BLaER1 treated with 17β-estradiol and CSF1 and Interleukin-3, amounts not matched to agents 10 nM and 100 nM (cell line): ENCODE data around the gene DENND10.
A peak's percentile ranks its signal among the peaks of the same experiment; 100 is the strongest.

ENCODE experiments used
- H3K27ac ChIP-seq, 11 experiments: shearing (Covaris generic); formaldehyde crosslinking; 2 replicates each; pipeline ENCODE4 v1.8.1; 2022
- H3K27me3 ChIP-seq, 11 experiments: shearing (Covaris generic); formaldehyde crosslinking; 2 replicates each; pipeline ENCODE4 v1.8.1; 2022
- H3K36me3 ChIP-seq, 11 experiments: shearing (Covaris generic); formaldehyde crosslinking; 2 replicates each; pipeline ENCODE4 v1.8.1; 2022
- H3K4me1 ChIP-seq, 10 experiments: shearing (Covaris generic); formaldehyde crosslinking; 2 replicates each; pipeline ENCODE4 v1.8.1; 2022
- H3K4me2 ChIP-seq, 11 experiments: shearing (Covaris generic); formaldehyde crosslinking; 2 replicates each; pipeline ENCODE4 v1.8.1; 2022
- H3K4me3 ChIP-seq, 10 experiments: shearing (Covaris generic); formaldehyde crosslinking; 2 replicates each; pipeline ENCODE4 v1.8.1; 2022
- H3K9ac ChIP-seq, 11 experiments: shearing (Covaris generic); formaldehyde crosslinking; 2 replicates each; pipeline ENCODE4 v1.8.1; 2022
- H3K9me3 ChIP-seq, 11 experiments: shearing (Covaris generic); formaldehyde crosslinking; replicated peaks in 1 of 11; 2 replicates each; pipeline ENCODE4 v1.8.1; 2022
- H4K20me1 ChIP-seq, 11 experiments: shearing (Covaris generic); formaldehyde crosslinking; 2 replicates each; pipeline ENCODE4 v1.8.1; 2022
- Cebpa-rat ChIP-seq, 11 experiments: shearing (Covaris generic); IDR thresholded peaks; 2 replicates each; pipeline ENCODE4 v1.8.1; 2022

The DENND10 gene, protein sequence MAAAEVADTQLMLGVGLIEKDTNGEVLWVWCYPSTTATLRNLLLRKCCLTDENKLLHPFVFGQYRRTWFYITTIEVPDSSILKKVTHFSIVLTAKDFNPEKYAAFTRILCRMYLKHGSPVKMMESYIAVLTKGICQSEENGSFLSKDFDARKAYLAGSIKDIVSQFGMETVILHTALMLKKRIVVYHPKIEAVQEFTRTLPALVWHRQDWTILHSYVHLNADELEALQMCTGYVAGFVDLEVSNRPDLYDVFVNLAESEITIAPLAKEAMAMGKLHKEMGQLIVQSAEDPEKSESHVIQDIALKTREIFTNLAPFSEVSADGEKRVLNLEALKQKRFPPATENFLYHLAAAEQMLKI

DNA sequence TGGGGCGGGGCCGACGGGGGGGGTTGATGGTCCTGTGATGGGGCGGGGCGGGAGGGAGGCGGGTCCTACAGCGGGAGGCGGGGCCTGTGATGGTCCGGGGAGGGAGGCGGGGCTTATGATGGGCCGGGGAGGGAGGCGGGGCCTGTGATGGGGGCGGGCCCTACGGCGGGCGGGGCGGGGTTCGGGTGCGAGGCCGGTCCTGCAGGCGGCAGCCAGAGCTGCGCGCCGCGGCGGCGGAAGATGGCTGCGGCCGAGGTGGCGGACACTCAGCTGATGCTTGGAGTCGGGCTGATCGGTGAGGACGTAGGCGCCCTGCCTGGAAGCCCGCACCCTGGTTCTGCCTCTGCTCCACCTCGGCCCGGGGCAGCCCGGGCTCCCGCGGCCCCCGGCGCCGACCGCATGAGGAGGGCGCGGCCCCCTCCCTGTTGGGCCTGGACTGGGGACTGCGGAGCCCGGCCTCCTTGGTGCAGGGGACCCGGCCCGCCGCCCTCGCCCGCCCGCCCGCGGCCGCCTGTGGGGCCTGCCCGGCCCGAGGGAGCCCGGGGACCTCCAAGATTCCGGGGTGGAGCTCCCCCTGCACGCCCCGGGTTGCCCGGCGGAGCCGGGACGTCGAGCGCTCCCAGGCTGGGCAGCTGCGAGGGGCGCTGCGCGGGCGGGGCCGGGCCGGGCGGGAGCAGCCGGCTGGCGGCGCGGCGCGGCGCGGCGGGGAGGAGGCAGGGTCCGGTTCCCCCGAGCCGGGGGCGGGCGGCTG, at the start of gene DENND10:
Gene DENND10 (plus strand): TSS at position 211 of the 751 bp plus-strand sequence. CDS start 30 bp downstream, at position 241.
- Histone ChIP-seq H3K9ac (peak within 1 kb of the TSS; percentile 81 to 93 (median 88)), H3K9me3 (no peaks in the 10 kb centered on the region), H3K4me3 (peak within 1 kb of the TSS; percentile 73 to 90 (median 82)), H3K36me3 (peaks cover 10 to 27% (median 18%) of the 10 kb centered on the region in 11 experiments), H3K27me3 (no peaks in the 10 kb centered on the region), H3K27ac (peak within 1 kb of the TSS; percentile 35 to 89 (median 85); a peak in 21 of 22 replicates), H3K4me2 (peak within 1 kb of the TSS; percentile 84 to 99 (median 96)), H4K20me1 (peaks cover 0 to 24% (median 5%) of the 10 kb centered on the region in 11 experiments; a peak in 7 of 22 replicates), H3K4me1 (peaks cover 19 to 52% (median 31%) of the 10 kb centered on the region in 10 experiments)
- no peak for TF ChIP-seq Cebpa-rat (IDR thresholded peaks at IDR 0.05)

GRCh38 chr10:119055472-119055871, 48.4 kb upstream of the DENND10 start:
- Histone ChIP-seq H3K36me3 (peaks cover 100% of the 10 kb centered on the region in 11 experiments), H3K4me1 (no peaks in the 10 kb centered on the region), H4K20me1 (peaks cover 89 to 100% (median 100%) of the 10 kb centered on the region in 11 experiments), H3K4me2 (no peak overlapping the region), H3K9me3 (peaks cover 0 to 22% (median 0%) of the 10 kb centered on the region in 11 experiments; a peak in 6 of 22 replicates), H3K9ac (no peak overlapping the region), H3K4me3 (no peak overlapping the region), H3K27ac (no peak overlapping the region), H3K27me3 (no peaks in the 10 kb centered on the region)
- no peak for TF ChIP-seq Cebpa-rat (IDR thresholded peaks at IDR 0.05)

DNA sequence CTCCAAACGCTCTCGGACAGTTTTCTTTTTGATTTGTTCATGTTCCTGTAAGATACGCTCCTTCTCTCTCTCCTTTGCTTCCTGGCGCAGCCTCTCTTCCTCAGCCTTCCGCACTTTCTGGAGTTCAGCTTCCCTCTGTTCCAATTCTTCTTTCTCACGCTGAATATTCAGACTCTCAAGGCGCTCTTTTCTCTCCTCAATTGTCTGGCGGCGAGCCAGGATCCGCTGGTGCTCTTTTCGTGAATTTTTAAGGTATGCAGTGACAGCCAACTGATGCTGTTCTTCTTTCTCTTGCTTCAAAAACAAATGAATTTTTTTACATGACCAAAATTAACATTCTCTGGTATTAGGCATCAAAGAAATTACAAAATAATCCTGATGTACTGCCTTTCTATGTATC, 45.9 kb upstream of the DENND10 start:
- Histone ChIP-seq H3K4me3 (no peak overlapping the region), H3K4me1 (peaks cover 0 to 7% (median 0%) of the 10 kb centered on the region in 10 experiments; a peak in 1 of 20 replicates), H4K20me1 (peaks cover 89 to 100% (median 100%) of the 10 kb centered on the region in 11 experiments), H3K27me3 (no peaks in the 10 kb centered on the region), H3K36me3 (peaks cover 99 to 100% (median 100%) of the 10 kb centered on the region in 11 experiments), H3K9ac (no peak overlapping the region), H3K9me3 (peaks cover 0 to 22% (median 0%) of the 10 kb centered on the region in 11 experiments; a peak in 6 of 22 replicates), H3K27ac (no peak overlapping the region), H3K4me2 (no peak overlapping the region)
- no peak for TF ChIP-seq Cebpa-rat (IDR thresholded peaks at IDR 0.05)

DNA sequence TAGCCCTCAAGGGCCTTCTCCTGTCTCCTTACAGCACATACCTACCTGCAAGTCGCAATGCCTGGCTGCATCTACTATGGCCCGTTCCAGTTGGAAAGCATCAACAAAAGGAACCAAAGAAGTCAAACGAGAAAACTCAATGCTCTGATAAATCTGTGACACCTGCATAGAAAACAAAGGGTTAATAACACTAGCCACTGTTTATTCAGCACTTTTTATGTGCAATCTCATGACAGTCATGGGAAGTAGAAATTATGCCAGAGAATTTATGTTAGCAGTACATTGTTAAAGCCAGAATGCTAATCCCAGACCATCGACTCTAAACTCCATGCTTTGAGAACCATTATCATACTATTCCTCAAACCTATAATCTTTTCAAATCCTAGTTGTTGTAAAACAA, 44.4 kb upstream of the DENND10 start:
- Histone ChIP-seq H3K4me3 (no peak overlapping the region), H3K4me2 (no peak overlapping the region), H4K20me1 (peaks cover 91 to 100% (median 100%) of the 10 kb centered on the region in 11 experiments), H3K36me3 (peaks cover 99 to 100% (median 100%) of the 10 kb centered on the region in 11 experiments), H3K9me3 (peaks cover 0 to 6% (median 0%) of the 10 kb centered on the region in 11 experiments; a peak in 2 of 22 replicates), H3K27ac (no peak overlapping the region), H3K4me1 (peaks cover 0 to 7% (median 0%) of the 10 kb centered on the region in 10 experiments; a peak in 1 of 20 replicates), H3K9ac (no peak overlapping the region), H3K27me3 (no peaks in the 10 kb centered on the region)
- TF ChIP-seq Cebpa-rat (IDR thresholded peaks at IDR 0.05), result no peak

- H4K20me1 ChIP-seq, result peaks cover 91 to 100% (median 100%) of the 10 kb centered on the region in 11 experiments
- peaks cover 99 to 100% (median 100%) of the 10 kb centered on the region in 11 experiments for H3K36me3 ChIP-seq
- H3K27me3 ChIP-seq, result no peaks in the 10 kb centered on the region
- H3K4me3 ChIP-seq, result no peak overlapping the region
- no peak overlapping the region for H3K9ac ChIP-seq
- H3K9me3 ChIP-seq, result peaks cover 0 to under 1% (median 0%) of the 10 kb centered on the region in 11 experiments; a peak in 1 of 22 replicates
- H3K4me2 ChIP-seq, result no peak overlapping the region
- TF ChIP-seq Cebpa-rat (IDR thresholded peaks at IDR 0.05), result no peak
- H3K4me1 ChIP-seq, result peaks cover 0 to 7% (median 0%) of the 10 kb centered on the region in 10 experiments; a peak in 1 of 20 replicates
- H3K27ac ChIP-seq, result no peak overlapping the region
Measured at GRCh38 chr10:119060107-119060506, 43.8 kb upstream of the DENND10 start.

DNA sequence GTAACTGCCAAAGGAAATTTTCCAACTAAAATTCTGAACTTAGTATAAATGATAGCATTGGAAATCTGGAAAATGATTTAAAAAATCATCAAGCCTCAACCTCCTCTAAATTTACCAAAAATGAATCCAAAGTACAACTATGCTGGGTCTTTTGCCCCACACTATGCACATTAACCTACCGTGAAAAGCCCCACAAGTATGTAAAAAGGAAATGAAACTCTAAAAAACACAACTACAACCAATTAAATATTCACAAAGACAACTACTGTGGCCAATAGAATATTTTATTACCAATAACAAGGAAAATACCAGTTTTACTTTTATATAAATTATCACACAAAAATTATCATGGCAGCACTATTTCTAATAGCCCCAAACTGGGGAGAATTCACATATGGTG, 42.6 kb upstream of the DENND10 start:
- Histone ChIP-seq H3K27me3 (no peaks in the 10 kb centered on the region), H3K9me3 (no peaks in the 10 kb centered on the region), H4K20me1 (peaks cover 84 to 100% (median 100%) of the 10 kb centered on the region in 11 experiments), H3K36me3 (peaks cover 98 to 100% (median 100%) of the 10 kb centered on the region in 11 experiments), H3K27ac (no peak overlapping the region), H3K9ac (no peak overlapping the region), H3K4me1 (peaks cover 0 to 7% (median 0%) of the 10 kb centered on the region in 10 experiments; a peak in 1 of 20 replicates), H3K4me3 (no peak overlapping the region), H3K4me2 (no peak overlapping the region)
- TF ChIP-seq Cebpa-rat (IDR thresholded peaks at IDR 0.05), result no peak

DNA sequence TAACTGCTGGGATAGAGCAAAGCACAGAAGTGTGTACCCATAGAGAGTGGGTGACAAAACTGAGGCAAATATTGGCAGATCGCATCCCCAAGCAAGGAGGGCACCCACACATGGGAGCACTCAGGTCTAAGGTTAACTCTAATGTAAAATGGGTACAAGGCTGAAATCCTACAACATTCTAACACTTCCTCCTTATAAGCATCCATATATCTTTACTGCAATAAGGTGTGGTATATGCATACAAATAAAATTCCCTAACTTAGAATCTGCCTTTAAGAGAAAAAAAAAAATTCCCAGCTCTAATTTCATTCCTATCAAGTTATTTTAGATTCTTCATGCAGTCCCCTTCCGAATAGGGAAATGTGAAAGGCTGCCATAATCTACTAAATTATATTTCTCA, 42.0 kb upstream of the DENND10 start:
- no peak for TF ChIP-seq Cebpa-rat (IDR thresholded peaks at IDR 0.05)
- Histone ChIP-seq H3K27me3 (no peaks in the 10 kb centered on the region), H3K4me2 (no peak overlapping the region), H3K4me1 (peaks cover 0 to 7% (median 0%) of the 10 kb centered on the region in 10 experiments; a peak in 1 of 20 replicates), H3K9me3 (no peaks in the 10 kb centered on the region), H3K4me3 (no peak overlapping the region), H4K20me1 (peaks cover 86 to 100% (median 100%) of the 10 kb centered on the region in 11 experiments), H3K9ac (no peak overlapping the region), H3K27ac (no peak overlapping the region), H3K36me3 (peaks cover 98 to 100% (median 100%) of the 10 kb centered on the region in 11 experiments)

DNA sequence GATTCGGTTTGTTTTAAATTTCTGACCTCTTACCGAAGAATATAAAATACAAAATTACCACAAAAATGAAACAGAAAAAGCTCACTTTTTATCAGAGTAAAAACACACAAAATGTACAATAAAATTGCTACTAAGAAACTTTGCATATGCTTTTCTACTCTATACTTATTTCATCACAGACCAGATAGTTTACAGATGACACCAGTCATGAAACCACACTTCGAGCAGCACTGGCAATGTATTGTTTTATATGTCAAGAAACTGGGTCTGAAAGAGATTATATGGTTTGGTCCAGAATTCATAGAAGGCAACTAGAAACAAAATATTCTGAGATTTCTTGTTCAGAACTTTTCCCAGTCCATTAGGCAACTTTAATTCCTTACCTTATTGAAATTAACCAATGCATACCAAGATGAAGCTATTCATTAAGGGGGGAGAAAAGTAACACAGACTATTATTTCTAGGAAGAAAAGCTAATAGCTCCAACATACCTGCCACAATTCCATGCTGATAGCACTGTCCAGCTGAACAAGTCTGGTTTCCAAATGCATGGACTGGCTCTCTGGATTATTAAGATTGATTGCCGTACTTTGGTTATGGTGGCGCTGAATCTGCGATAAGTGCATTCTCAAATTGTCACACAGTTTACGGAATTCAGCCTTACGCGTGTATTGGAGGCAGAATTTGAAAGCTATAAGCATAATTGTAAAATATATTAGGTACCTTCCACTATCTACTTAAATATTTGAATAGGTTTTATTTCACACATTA, 33.3 kb upstream of the DENND10 start:
- peaks cover 96 to 100% (median 100%) of the 10 kb centered on the region in 11 experiments for H4K20me1 ChIP-seq
- H3K36me3 ChIP-seq, result peaks cover 92 to 99% (median 97%) of the 10 kb centered on the region in 11 experiments
- no peaks in the 10 kb centered on the region for H3K27me3 ChIP-seq
- TF ChIP-seq Cebpa-rat (IDR thresholded peaks at IDR 0.05), result no peak
- H3K27ac ChIP-seq, result no peak overlapping the region
- H3K9ac ChIP-seq, result no peak overlapping the region
- no peaks in the 10 kb centered on the region; a peak in 1 of 20 replicates for H3K4me1 ChIP-seq
- H3K9me3 ChIP-seq, result no peaks in the 10 kb centered on the region
- no peak overlapping the region for H3K4me3 ChIP-seq
- H3K4me2 ChIP-seq, result no peak overlapping the region
